ENCODE results near the gene PPP1R13B.

The PPP1R13B gene

DNA sequence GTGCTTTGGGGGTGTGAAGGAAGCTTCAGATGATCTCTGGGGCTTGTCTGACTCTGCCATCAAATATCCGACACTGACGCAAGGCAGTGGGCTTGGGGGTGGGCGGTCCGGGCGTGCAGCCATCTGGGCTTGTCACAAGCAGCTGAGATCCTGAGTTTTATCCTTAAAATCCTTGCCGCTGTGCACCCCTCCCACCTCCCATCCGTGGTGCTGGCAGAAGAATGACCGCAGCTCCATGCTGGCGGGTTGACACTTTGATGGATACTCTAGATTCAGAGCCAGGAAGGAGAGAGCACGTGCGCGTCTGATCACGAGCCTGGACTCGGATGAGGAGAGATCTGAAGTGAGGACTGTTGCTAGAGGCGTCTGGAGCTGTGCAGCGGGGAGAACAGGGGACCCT is 128.8 kb downstream of the PPP1R13B start:
- TF ChIP-seq, protein P1, sequence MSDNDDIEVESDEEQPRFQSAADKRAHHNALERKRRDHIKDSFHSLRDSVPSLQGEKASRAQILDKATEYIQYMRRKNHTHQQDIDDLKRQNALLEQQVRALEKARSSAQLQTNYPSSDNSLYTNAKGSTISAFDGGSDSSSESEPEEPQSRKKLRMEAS (IDR thresholded peaks at IDR 0.05; ENCODE audit: low read depth, low read length), result no peak
- TF ChIP-seq, protein P2, sequence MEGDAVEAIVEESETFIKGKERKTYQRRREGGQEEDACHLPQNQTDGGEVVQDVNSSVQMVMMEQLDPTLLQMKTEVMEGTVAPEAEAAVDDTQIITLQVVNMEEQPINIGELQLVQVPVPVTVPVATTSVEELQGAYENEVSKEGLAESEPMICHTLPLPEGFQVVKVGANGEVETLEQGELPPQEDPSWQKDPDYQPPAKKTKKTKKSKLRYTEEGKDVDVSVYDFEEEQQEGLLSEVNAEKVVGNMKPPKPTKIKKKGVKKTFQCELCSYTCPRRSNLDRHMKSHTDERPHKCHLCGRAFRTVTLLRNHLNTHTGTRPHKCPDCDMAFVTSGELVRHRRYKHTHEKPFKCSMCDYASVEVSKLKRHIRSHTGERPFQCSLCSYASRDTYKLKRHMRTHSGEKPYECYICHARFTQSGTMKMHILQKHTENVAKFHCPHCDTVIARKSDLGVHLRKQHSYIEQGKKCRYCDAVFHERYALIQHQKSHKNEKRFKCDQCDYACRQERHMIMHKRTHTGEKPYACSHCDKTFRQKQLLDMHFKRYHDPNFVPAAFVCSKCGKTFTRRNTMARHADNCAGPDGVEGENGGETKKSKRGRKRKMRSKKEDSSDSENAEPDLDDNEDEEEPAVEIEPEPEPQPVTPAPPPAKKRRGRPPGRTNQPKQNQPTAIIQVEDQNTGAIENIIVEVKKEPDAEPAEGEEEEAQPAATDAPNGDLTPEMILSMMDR (IDR thresholded peaks at IDR 0.05; ENCODE audit: low read depth, low read length), result no peak
- TF ChIP-seq POLR2A (IDR thresholded peaks at IDR 0.05; ENCODE audit: extremely low read depth, insufficient read length), result no peak
- no peak for TF ChIP-seq MYC (IDR thresholded peaks at IDR 0.05; ENCODE audit: low read depth, low read length)
- H3K4me3 ChIP-seq (ENCODE audit: low read depth, low read length), result no peak overlapping the region
- DNase-seq (ENCODE audit: low read depth), result no peak

DNA sequence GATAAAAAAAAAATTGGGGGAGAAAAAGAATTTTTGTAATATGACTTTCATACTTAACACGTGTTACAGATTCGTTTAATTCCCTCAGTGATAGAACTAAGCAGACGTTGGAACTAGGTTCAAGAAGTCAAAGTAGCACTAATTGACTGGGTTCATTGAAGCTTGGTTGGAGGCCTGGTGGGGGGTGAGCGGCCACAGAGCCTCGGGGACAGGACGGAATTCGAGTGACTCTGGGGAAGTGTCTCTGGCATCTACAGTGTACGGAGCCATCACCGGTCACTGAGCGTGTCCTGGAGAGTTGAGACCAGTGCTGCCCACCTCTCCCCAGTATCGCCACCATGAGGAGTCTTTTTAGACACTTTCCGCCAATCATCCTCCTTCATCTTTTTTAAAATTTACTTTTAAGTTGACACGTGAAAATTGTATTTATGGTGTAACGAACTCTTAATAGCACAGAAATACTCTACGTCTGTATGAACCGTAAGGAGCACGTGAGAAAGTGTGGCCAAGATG is 130.4 kb downstream of the PPP1R13B start:
- TF ChIP-seq, protein P2 (IDR thresholded peaks at IDR 0.05; ENCODE audit: low read depth, low read length), result no peak
- TF ChIP-seq MYC (IDR thresholded peaks at IDR 0.05; ENCODE audit: low read depth, low read length) (no peak), POLR2A (IDR thresholded peaks at IDR 0.05; ENCODE audit: extremely low read depth, insufficient read length) (no peak)
- TF ChIP-seq, protein P1 (IDR thresholded peaks at IDR 0.05; ENCODE audit: low read depth, low read length), result no peak
- H3K4me3 ChIP-seq (ENCODE audit: low read depth, low read length), result peak overlapping the region; percentile 67
- DNase-seq (ENCODE audit: low read depth), result no peak

DNA sequence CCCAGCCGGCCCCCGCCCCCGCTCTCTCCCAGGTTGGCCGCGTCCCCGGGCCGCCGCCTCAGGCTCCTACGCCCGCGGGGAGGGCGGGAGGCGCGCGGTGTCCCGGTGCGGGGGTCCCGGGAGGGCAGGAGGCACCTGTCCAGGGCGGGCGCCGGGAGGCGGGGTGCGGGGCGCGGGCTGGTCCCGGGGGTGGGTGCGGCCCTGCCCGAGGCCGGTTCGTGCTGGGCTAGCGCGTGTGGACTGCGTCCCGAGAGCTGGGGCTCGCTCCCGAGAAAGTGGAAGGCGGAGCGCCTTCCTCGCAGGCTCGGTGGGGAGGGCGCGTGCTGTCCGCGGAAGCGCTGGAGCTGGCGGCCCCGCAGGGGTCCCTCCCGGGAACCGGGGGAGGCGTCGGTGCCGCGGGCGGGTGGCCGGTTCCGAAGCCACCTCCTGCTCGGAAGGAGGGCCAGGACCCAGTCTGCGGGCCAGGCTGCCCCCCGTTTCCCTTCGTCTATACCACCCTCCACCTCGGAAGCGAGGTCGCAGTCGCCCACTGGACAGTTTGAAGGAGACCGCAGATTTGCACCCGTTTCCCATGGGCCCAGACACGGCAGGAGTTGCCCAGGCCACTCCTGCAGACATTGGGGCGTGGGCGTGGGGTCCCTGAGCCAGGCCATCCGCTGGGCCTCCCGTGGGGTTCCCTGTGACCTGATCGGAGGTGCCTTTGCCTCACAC is 131.1 kb downstream of the PPP1R13B start:
- DNase-seq (ENCODE audit: low read depth), result peak; percentile 46
- peak overlapping the region; percentile 67 for H3K4me3 ChIP-seq (ENCODE audit: low read depth, low read length)
- no peak for TF ChIP-seq POLR2A (IDR thresholded peaks at IDR 0.05; ENCODE audit: extremely low read depth, insufficient read length)
- TF ChIP-seq, protein P2 (IDR thresholded peaks at IDR 0.05; ENCODE audit: low read depth, low read length), result no peak
- TF ChIP-seq, protein P1 (IDR thresholded peaks at IDR 0.05; ENCODE audit: low read depth, low read length), result no peak
- no peak for TF ChIP-seq MYC (IDR thresholded peaks at IDR 0.05; ENCODE audit: low read depth, low read length)

DNA sequence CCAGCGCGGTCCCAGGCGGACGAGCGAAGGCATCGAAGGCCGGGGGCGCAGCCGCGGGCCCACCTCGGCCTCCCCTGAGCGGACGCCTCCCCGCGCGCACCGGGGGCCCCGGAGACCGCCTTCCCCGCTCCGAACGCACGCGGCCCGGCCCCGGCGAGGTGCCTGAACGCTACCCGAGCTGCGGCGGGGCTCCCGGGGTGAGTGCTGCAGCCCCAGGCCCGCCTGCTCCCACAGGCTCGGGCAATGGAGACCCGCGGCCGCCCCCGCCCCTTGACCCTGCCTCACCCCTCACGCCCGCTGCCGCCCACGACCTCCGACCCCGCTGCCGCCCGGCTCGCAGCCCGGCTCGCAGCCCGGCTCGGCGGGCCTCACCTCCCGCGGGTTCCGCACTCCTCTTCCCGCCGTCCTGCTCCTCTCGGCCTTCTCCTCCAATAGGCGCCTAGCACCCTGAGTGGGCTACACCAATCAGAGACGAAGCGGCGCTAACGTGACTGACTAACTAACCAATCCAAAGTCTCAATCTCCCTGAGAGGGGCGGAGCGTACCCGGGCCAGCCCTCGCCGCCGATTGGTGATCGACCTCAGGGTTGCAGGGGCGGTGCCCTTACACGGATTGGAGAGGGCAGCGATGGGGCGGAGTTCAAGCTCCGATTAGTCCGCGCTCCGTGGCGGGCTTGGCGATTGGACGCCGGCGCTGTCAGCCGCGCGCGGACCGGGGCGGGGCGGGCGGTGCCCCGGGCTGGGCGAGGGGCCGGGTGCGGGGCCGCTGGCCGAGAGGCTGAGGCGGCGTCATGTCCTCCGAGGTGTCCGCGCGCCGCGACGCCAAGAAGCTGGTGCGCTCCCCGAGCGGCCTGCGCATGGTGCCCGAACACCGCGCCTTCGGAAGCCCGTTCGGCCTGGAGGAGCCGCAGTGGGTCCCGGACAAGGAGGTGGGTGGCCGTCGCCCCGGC is 132.0 kb downstream of the PPP1R13B start, which contains the start of the genes XRCC3 and ZFYVE21:
XRCC3 (minus strand) TSS at position 400 of the 949 bp plus-strand sequence. CDS start 4,364 bp downstream, outside the sequence.
ZFYVE21 (plus strand) TSS at position 759 of the 949 bp plus-strand sequence; CDS start at position 791, 32 bp downstream.
- peak; percentile 99 for DNase-seq (ENCODE audit: low read depth)
- peak within 1 kb of the TSS; percentile 76 for H3K4me3 ChIP-seq (ENCODE audit: low read depth, low read length)
- TF ChIP-seq MYC (IDR thresholded peaks at IDR 0.05; ENCODE audit: low read depth, low read length), result peak; percentile 49
- TF ChIP-seq POLR2A (IDR thresholded peaks at IDR 0.05; ENCODE audit: extremely low read depth, insufficient read length), result peak; percentile 66
- TF ChIP-seq, protein P1 (IDR thresholded peaks at IDR 0.05; ENCODE audit: low read depth, low read length), result peak; percentile 56
- TF ChIP-seq, protein P2 (IDR thresholded peaks at IDR 0.05; ENCODE audit: low read depth, low read length), result no peak

DNA sequence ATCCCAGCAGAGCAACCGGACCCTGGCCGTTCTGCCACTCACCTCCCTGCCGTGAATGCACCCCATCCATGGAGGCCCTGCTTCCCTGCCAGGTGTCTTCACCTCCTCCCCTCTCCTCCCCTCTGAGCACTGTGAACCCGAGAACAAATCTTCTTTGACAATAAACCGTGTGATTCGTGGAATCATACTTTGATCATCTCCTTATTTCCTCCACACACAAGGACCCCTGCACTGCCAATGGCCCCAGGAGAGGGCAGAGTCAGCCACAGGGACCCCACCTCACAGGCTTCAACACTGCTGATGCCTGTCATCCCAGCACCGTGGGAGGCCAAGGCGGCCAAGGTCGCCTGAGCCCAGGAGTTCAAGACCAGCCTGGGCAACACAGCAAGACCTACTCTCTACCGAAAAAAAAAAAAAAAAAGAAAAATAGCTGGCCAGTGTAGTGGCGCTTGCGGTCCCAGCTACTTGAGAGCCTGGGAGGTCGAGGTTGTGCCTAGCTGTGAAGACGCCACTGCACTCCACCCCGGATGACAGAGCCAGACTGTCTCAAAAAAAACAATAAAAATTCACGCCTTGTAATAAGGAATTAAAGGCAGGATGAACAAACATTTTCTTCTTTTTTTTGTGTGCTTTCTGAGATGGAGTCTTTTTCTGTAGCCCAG is 133.2 kb downstream of the PPP1R13B start:
- TF ChIP-seq, protein P1 (IDR thresholded peaks at IDR 0.05; ENCODE audit: low read depth, low read length), result no peak
- TF ChIP-seq MYC (IDR thresholded peaks at IDR 0.05; ENCODE audit: low read depth, low read length) (no peak), POLR2A (IDR thresholded peaks at IDR 0.05; ENCODE audit: extremely low read depth, insufficient read length) (no peak)
- TF ChIP-seq, protein P2 (IDR thresholded peaks at IDR 0.05; ENCODE audit: low read depth, low read length), result no peak
- no peak for DNase-seq (ENCODE audit: low read depth)
- H3K4me3 ChIP-seq (ENCODE audit: low read depth, low read length), result peak overlapping the region; percentile 76

Measured in NB4 (cell line).